DND-41 (cell line): ENCODE measurements around the gene DHRS9.

ENCODE experiments used
- EZH2 ChIP-seq: IDR thresholded peaks from 3 replicates; pipeline ENCODE4 v1.6.1; 2012; ENCODE audit warnings: borderline replicate concordance, low read depth, mild to moderate bottlenecking, moderate library complexity, low read length, inconsistent platforms; ENCODE audit not compliant: severe bottlenecking
- TF ChIP-seq, protein P1 (sequence below): IDR thresholded peaks from 2 replicates; pipeline ENCODE4 v1.5.1; 2012; ENCODE audit warnings: borderline replicate concordance, low read length, moderate library complexity, mild to moderate bottlenecking; ENCODE audit not compliant: poor library complexity, severe bottlenecking; ENCODE audit errors: extremely low read depth

- TF ChIP-seq, protein P1, sequence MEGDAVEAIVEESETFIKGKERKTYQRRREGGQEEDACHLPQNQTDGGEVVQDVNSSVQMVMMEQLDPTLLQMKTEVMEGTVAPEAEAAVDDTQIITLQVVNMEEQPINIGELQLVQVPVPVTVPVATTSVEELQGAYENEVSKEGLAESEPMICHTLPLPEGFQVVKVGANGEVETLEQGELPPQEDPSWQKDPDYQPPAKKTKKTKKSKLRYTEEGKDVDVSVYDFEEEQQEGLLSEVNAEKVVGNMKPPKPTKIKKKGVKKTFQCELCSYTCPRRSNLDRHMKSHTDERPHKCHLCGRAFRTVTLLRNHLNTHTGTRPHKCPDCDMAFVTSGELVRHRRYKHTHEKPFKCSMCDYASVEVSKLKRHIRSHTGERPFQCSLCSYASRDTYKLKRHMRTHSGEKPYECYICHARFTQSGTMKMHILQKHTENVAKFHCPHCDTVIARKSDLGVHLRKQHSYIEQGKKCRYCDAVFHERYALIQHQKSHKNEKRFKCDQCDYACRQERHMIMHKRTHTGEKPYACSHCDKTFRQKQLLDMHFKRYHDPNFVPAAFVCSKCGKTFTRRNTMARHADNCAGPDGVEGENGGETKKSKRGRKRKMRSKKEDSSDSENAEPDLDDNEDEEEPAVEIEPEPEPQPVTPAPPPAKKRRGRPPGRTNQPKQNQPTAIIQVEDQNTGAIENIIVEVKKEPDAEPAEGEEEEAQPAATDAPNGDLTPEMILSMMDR = no peak
- TF ChIP-seq EZH2 = no peak
These were observed 74.6 kb downstream of the DHRS9 start for GRCh38 chr2:169143998-169144397.
